Ascending aorta (tissue), 2 donors: Measurements from ENCODE around the gene NPAS1. TPM values are rescaled to one million over a fixed set of nuclear protein-coding genes. Genes with fewer than 3 reads are reported as not detected.
A peak's percentile ranks its signal among the peaks of the same experiment; 100 is the strongest.

Experiments used
- DNase-seq, 2 donors: peaks; one replicate each; pipeline ENCODE4 v3.0.0-alpha.2; 2019; ENCODE audit warnings: low spot score in 2 of 2
- H3K27ac ChIP-seq, 2 donors: fragments of 200-600 bp; sonication (generic); one replicate each; pipeline ENCODE4 v1.5.1; 2016 to 2017; ENCODE audit warnings: mild to moderate bottlenecking in 1 of 2
- H3K27me3 ChIP-seq: fragments of 200-600 bp; sonication (generic); one replicate; pipeline ENCODE4 v1.5.1; 2017
- H3K36me3 ChIP-seq, 2 donors: fragments of 200-600 bp; sonication (generic); one replicate each; pipeline ENCODE4 v1.5.1; 2016
- H3K4me1 ChIP-seq, 2 donors: fragments of 200-600 bp; sonication (generic); one replicate each; pipeline ENCODE4 v1.5.1; 2016 to 2017; ENCODE audit warnings: mild to moderate bottlenecking in 1 of 2
- H3K4me3 ChIP-seq, 2 donors: fragments of 200-600 bp; sonication (generic); one replicate each; pipeline ENCODE4 v1.5.1; 2016 to 2017; ENCODE audit warnings: mild to moderate bottlenecking in 1 of 2
- H3K9me3 ChIP-seq, 2 donors: fragments of 200-600 bp; sonication (generic); one replicate each; pipeline ENCODE4 v1.5.1; 2016
- intact Hi-C: fragments of 100-400 bp; cut with DNase I; formaldehyde crosslinking; loops from one replicate; pipeline ENCODE4 v1.15.1; 2023
- total RNA-seq: library from RNA; depleted of rRNA; stranded (reverse); fragments of >200 nt; gene quantifications from one replicate; pipeline ENCODE4 v1.1.0, GENCODE V29; 2016
- TF ChIP-seq, protein P1 (sequence below), 3 experiments: fragments of 200-600 bp in 2 of 3; fragments of 450-650 bp in 1 of 3; sonication (generic) in 2 of 3; IDR thresholded peaks; one replicate each; pipeline ENCODE4 v1.5.1; 2016 to 2019; ENCODE audit warnings: antibody characterized with exemption in 3 of 3, mild to moderate bottlenecking in 1 of 3, moderate library complexity in 1 of 3

Gene NPAS1
- total RNA-seq, 1 donor from 2014 or later: not detected

GRCh38 chr19:47094557-47095475, 75.2 kb downstream of the NPAS1 start:
- Histone ChIP-seq H3K27ac (peak overlapping the region; percentile 60 to 65), H3K36me3 (peaks cover 18 to 28% of the 10 kb centered on the region in 2 donors), H3K27me3 (no peaks in the 10 kb centered on the region), H3K4me3 (no peak overlapping the region), H3K4me1 (peaks cover 2 to 17% of the 10 kb centered on the region in 2 donors), H3K9me3 (no peaks in the 10 kb centered on the region)
- DNase-seq: no peak
- TF ChIP-seq, protein P1, sequence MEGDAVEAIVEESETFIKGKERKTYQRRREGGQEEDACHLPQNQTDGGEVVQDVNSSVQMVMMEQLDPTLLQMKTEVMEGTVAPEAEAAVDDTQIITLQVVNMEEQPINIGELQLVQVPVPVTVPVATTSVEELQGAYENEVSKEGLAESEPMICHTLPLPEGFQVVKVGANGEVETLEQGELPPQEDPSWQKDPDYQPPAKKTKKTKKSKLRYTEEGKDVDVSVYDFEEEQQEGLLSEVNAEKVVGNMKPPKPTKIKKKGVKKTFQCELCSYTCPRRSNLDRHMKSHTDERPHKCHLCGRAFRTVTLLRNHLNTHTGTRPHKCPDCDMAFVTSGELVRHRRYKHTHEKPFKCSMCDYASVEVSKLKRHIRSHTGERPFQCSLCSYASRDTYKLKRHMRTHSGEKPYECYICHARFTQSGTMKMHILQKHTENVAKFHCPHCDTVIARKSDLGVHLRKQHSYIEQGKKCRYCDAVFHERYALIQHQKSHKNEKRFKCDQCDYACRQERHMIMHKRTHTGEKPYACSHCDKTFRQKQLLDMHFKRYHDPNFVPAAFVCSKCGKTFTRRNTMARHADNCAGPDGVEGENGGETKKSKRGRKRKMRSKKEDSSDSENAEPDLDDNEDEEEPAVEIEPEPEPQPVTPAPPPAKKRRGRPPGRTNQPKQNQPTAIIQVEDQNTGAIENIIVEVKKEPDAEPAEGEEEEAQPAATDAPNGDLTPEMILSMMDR (IDR thresholded peaks at IDR 0.05): no peak
- intact Hi-C loops: no loop called here

Other genes starting within 250 kb of the NPAS1 start
- 86.8 TPM for gene SLC1A5, start 231.2 kb upstream of the NPAS1 start, total RNA-seq
- gene AP2S1, start 169.0 kb upstream of the NPAS1 start, total RNA-seq: 96.6 TPM
- gene ARHGAP35, start 158.8 kb upstream of the NPAS1 start, total RNA-seq: 23.7 TPM
- gene TMEM160, start 28.8 kb downstream of the NPAS1 start, total RNA-seq: 64.5 TPM
- gene ZC3H4, start 93.9 kb downstream of the NPAS1 start, total RNA-seq: 24.6 TPM
- 54.4 TPM for gene SAE1, start 111.0 kb downstream of the NPAS1 start, total RNA-seq
- 14.9 TPM for gene BBC3, start 211.4 kb downstream of the NPAS1 start, total RNA-seq
- gene CCDC9, start 236.7 kb downstream of the NPAS1 start, total RNA-seq: 45.3 TPM